Lower leg skin (tissue), 4 donors: Measurements from ENCODE around the gene NTM. TPM values are rescaled to one million over a fixed set of nuclear protein-coding genes. Genes with fewer than 3 reads are reported as not detected.

Experiments used
- DNase-seq, 2 donors: peaks; one replicate each; pipeline ENCODE4 v3.0.0-alpha.2; 2019; ENCODE audit warnings: low spot score in 2 of 2
- H3K4me3 ChIP-seq: fragments of 200-600 bp; sonication (generic); 2 replicates; pipeline ENCODE4 v1.5.1; 2017; ENCODE audit warnings: mild to moderate bottlenecking, low read depth; ENCODE audit not compliant: poor library complexity, severe bottlenecking
- CTCF ChIP-seq, 3 donors: fragments of 450-650 bp; IDR thresholded peaks; one replicate each; pipeline ENCODE4 v1.5.1; 2016; ENCODE audit warnings: antibody characterized with exemption in 3 of 3, mild to moderate bottlenecking in 3 of 3, moderate library complexity in 2 of 3
- POLR2A ChIP-seq, 2 donors: fragments of 450-650 bp; IDR thresholded peaks; one replicate each; pipeline ENCODE4 v1.6.1; 2016 to 2017; ENCODE audit warnings: antibody characterized with exemption in 2 of 2, mild to moderate bottlenecking in 1 of 2, moderate library complexity in 1 of 2
- WGBS, 2 donors: methylation state at CpG; one replicate each; pipeline ENCODE4 v1.1.5; 2018; 5-methylcytosine and 5-hydroxymethylcytosine counted together
- intact Hi-C: fragments of 100-400 bp; cut with DNase I; formaldehyde crosslinking; loops from one replicate; pipeline ENCODE4 v1.15.0; 2023; ENCODE audit warnings: low total_unique reads
- total RNA-seq, 4 donors: library from RNA; depleted of rRNA; stranded (reverse); fragments of >200 nt; gene quantifications; one replicate each; pipeline ENCODE4 v1.1.0, GENCODE V29; 2016

Gene NTM
- total RNA-seq, 4 donors from 2014 or later: 2.8 to 5.7 (median 4.9) TPM

GRCh38 chr11:132024587-132025295, 654.3 kb downstream of the NTM start:
- WGBS, 2 donors: 90% methylated on average over 8 of the region's 8 CpGs
- no peak for DNase-seq
- no peak overlapping the region for H3K4me3 ChIP-seq
- intact Hi-C loops: no loop called here
- TF ChIP-seq POLR2A (IDR thresholded peaks at IDR 0.05) (no peak), CTCF (IDR thresholded peaks at IDR 0.05) (no peak)

DNA sequence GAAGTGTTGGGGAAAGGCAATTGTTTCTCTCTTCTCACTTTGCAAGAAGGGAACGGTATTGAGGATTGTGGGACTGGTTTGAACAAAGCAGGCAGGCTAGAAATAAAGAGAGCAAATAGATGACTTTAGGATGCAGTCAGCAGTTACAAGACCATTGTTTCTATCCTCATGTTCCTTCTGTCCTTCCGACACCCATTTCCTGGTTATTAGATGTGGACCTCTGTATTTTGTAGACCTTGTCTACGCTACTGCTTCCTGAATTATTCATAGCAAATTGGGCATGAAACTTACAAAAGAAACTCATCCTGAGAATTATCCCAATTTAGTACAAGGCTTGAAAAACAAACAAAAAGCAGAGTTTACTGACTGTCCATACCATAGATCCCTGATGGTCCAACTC, 656.3 kb downstream of the NTM start:
- 84 to 87% methylated on average over 3 of the region's 3 CpGs for WGBS, 2 donors
- no peak overlapping the region for H3K4me3 ChIP-seq
- intact Hi-C loops: no loop called here

DNA sequence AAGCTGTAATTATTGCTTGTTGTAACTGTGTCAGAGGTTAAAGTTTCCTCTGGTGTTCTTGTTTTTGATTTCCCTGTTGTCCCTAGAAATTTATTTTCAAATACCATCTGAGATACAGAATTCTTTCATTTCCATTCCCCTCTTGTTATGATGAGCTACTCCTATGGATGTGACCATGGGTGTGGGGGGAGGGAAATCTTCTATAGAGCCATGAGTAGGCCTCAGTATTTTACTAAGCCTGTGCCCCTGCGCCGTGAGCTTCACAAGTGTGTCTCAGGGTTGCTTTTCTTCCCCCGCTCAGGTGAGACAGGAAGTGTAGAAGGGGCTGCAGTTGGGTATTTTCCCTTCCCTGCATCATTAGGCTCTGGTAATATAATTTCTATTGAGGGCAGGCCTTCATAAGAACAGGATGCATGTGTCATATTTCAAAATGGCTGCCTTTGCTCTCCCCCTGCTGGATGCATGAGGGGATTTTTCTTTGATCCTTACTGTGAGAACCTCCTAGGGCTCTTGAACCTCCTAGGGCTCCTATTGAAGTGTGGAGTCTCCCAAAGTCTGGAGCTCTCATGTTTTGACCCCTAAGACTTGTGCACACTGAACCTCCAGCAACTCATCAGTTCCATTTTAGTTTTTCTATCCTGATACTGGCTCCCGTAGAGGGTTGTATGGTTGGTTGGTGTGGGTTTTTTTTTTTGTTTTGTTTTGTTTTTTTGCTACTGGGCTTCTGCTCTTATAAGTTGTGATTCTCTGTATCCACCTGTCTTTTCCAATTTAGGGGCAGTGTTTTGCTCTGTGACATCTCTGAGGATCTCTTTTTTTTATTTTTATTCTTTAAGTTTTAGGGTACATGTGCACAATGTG, 658.2 kb downstream of the NTM start:
- intact Hi-C loops: no loop called here
- no peak for DNase-seq
- 91% methylated on average over 4 of the region's 4 CpGs for WGBS, 2 donors
- no peak for TF ChIP-seq CTCF (IDR thresholded peaks at IDR 0.05)
- TF ChIP-seq POLR2A (IDR thresholded peaks at IDR 0.05): no peak
- no peak overlapping the region for H3K4me3 ChIP-seq

More for the DNA sequence above, 656.3 kb downstream of the NTM start:
- no peak for DNase-seq
- TF ChIP-seq POLR2A (IDR thresholded peaks at IDR 0.05) (no peak), CTCF (IDR thresholded peaks at IDR 0.05) (no peak)

GRCh38 chr11:132030896-132031295, 660.5 kb downstream of the NTM start:
- TF ChIP-seq POLR2A (IDR thresholded peaks at IDR 0.05): no peak
- no peak for DNase-seq
- H3K4me3 ChIP-seq: no peak overlapping the region
- intact Hi-C loops: no loop called here
- WGBS, 2 donors: 64 to 69% methylated on average over 3 of the region's 3 CpGs

DNA sequence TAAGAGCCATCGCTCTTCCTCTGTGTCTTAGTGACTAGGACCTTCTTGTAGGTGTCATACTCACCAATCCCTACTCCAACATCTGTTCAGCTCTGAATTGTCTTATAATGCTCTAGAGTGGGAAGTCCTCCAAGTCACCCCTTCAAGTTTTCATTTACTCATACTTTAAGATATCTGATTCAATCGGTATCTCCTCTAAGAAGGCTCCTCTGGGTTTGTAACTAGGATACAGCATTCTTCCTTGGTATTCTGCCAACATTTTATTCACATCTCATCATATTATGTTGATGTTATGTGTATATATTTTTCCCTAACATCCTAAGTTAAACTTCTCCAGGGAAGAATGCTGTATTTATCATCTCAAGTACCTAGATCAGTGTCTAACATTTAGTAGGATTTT, 662.1 kb downstream of the NTM start:
- intact Hi-C loops: no loop called here
- 53 to 77% methylated on average over 2 of the region's 2 CpGs for WGBS, 2 donors
- DNase-seq: no peak
- no peak overlapping the region for H3K4me3 ChIP-seq
- TF ChIP-seq POLR2A (IDR thresholded peaks at IDR 0.05) (no peak), CTCF (IDR thresholded peaks at IDR 0.05) (no peak)

- intact Hi-C loops: no loop called here
- TF ChIP-seq CTCF (IDR thresholded peaks at IDR 0.05) (no peak), POLR2A (IDR thresholded peaks at IDR 0.05) (no peak)
- no peak for DNase-seq
- H3K4me3 ChIP-seq: no peak overlapping the region
- 69 to 74% methylated on average over 4 of the region's 4 CpGs for WGBS, 2 donors
These were observed 662.6 kb downstream of the NTM start for GRCh38 chr11:132033051-132033450.
